Fibroblast of peridontal ligament (primary cell): Measurements from ENCODE around the gene FIBP.

ENCODE experiments used
- DNase-seq: peaks from one replicate; pipeline ENCODE4 v3.0.0-alpha.2; 2010; ENCODE audit errors: extremely low read depth

FIBP gene

DNA sequence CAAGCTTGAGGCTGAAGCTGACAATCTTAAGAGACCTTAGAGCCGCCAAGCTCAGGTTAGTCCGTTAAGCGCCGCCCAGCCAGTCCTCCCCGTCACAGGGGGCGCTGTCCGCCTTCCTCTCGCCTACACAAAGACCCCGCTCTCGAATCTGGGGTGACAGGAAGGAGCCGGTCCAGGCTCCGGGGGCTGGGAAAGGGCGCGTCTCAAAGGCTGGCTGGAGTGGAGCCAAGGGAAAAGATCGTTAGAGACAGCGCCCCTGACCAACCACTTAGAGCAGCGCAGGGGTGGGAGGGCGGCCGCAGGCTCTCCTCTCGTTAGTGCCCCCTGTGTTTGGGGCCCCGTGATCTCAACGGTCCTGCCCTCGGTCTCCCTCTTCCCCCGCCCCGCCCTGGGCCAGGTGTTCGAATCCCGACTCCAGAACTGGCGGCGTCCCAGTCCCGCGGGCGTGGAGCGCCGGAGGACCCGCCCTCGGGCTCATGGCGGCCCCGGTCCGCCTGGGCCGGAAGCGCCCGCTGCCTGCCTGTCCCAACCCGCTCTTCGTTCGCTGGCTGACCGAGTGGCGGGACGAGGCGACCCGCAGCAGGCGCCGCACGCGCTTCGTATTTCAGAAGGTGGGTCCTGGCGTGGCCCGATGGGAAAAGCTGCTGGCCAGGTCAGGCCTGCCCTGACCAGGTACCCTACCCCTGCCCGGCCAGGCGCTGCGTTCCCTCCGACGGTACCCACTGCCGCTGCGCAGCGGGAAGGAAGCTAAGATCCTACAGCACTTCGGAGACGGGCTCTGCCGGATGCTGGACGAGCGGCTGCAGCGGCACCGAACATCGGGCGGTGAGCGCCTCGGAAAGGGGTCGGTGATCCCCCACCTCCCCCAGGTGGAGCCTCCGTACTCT is 27.8 kb downstream of the FIBP start, which contains the start of gene MUS81:
TSS of gene MUS81 (plus strand) at position 156 of the 887 bp plus-strand sequence. CDS start at position 477, 321 bp downstream.
- DNase-seq, result peak; percentile 97

DNA sequence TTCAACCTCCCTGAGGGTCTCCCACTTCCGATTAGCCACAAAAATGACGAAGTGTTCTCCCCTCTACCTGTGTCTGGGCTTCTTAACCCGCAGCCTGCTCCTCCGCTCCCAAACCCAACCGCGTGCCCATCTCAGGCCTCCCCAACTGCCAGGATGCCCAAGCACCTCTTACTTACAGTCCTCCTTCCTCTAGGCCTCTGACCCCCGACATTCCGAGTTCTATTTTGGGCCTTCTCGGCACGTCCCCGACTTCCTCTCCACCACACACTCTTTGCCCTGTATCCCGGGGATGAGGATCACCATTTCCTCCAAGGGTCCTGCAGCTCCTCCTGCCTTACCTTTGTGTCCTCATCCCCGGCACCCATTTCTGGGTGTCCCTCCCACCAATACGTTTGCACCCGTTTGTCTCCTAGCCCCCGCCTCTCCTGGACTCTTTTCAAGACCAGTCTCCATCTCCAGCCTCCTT is 28.4 kb downstream of the FIBP start:
- DNase-seq, result no peak

DNA sequence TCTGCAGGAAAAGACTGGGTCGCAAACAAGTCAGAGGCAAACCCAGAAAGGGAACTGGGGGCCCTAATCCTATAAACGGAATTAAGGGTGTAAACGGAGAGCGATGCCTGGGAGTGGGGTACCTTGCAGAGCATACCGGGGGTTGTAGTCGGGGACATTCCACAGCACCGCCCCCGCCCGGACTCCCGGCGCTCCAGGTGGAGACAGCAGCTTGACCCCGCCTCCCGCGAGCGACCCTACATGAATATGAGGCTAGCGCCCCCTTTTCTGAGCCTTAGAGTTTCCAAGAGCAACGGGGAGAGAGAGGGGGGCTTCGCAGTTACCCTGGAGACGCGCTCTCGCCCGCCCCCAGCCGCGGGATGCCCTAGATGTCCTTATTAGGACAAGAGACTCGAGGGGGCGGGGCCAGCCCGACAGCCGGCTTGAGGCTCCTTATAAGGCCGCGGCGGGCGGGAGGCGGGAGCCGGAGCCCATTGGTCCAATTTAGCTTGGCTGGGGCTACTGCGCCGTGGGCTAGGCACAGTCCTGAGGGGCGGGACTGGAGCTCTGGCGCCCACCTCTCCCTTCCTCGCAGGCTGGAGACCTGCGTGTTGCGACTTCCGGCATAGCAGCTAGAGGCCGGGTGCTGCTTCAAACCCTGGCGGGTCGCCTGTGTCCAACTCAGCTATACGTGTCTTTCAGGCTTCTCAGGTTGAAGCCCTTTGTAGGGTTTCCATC is 29.0 kb downstream of the FIBP start:
- DNase-seq, result peak; percentile 97

DNA sequence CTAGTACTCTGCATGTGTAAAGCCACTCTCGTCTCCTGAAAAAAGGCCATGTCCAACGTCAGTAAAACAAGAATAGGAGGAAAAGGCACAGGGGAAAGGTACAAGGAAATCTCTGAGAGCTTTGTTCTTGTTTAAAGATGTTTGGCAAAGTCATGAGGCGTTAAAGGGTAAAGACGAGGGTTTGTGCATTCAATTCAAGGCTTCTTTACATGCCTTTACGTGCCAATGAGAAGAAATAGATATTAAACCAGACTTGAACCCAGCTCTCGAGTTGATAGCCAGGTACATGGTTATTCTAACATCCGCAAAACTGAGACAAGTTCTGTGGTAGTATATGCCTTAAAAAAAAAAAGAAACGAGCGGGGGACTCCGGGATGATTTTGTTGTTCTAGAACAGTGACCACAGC is 29.6 kb downstream of the FIBP start:
- no peak for DNase-seq

GRCh38 chr11:65857853-65858680 is 30.2 kb downstream of the FIBP start, which contains the start of gene CFL1:
Gene CFL1 (minus strand): TSS chr11:65858180. CDS start chr11:65858099, 81 bp downstream.
- peak; percentile 94 for DNase-seq

DNA sequence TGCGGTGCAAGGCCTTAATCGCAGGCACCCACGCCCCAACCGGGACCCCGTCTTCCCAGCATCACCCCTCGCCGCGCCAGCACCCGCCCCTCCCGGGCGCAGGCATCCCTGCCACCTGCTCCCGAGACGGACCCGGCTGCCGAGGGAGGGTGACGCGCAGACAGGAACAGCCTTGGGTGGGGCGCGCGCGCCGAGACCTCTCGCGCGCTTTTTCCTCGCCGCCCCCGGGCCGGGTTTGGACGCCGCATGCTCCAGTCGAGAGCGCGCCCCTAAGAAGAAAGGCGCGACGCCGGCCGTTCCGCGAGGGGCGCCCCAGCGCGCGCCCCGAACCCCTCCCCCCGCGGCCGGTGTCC is 30.8 kb downstream of the FIBP start:
- no peak for DNase-seq

- DNase-seq, result peak; percentile 51
Observed at GRCh38 chr11:65856689-65857499, 31.4 kb downstream of the FIBP start.

DNA sequence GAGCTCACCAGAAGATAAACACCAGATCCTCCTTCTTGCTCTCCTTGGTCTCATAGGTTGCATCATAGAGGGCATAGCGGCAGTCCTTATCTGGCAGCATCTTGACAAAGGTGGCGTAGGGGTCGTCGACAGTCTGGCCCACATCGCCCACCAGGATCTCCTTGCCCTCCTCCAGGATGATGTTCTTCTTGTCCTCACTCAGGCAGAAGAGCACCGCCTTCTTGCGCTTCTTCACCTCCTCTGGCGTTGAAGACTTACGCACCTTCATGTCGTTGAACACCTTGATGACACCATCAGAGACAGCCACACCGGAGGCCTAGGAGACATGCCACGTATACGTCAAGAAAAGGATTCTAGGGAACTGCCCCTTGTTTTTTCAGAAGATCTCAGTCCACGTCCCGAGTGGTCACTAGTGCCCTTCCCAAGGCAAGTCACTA is 32.3 kb downstream of the FIBP start:
- DNase-seq, result no peak

DNA sequence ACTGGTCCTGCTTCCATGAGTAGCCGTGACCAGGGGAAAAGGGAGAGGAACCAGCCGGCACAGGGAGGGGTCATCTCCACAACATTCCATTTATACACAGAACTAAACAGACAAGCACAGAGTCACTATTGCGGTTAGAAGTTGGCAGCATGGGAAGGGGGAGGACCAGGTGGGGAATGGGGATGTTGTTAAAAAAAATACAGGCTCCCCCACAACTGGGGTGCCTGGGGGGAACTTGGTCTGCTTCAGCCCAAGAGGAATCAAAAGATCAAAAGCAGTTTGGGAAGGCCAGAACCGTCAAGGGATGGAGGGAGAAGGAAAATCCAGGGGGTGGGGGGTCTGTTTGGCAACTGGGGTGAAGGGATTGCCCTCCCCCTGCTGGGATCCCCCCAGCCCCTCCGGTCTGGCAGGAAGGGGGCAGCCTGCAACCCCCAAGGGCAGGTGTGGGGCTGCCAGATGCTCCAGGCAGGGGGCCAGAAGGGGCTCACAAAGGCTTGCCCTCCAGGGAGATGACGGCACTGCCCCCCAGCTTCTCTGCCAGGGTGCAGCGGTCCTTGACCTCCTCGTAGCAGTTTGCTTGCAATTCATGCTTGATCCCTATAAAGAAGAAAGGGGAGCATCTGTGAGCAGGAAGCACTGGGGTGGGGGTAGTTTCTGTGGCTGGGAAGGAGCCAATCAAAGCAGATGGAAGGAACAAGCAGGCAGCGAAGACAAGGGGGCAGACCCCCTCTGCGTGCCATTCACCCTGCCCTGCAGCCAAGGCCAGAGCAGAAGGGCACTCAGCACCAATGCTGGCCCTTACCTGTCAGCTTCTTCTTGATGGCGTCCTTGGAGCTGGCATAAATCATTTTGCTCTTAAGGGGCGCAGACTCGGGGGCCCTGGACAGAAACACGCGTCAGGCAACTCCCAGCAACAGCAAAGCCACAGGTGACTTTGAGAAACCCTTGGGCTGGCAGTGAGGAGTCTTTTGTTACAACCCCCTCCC is 33.1 kb downstream of the FIBP start:
- no peak for DNase-seq

- DNase-seq, result no peak
Observed at GRCh38 chr11:65854161-65854592, 34.1 kb downstream of the FIBP start.

- no peak for DNase-seq
Observed at GRCh38 chr11:65853246-65853979, 34.9 kb downstream of the FIBP start.

DNA sequence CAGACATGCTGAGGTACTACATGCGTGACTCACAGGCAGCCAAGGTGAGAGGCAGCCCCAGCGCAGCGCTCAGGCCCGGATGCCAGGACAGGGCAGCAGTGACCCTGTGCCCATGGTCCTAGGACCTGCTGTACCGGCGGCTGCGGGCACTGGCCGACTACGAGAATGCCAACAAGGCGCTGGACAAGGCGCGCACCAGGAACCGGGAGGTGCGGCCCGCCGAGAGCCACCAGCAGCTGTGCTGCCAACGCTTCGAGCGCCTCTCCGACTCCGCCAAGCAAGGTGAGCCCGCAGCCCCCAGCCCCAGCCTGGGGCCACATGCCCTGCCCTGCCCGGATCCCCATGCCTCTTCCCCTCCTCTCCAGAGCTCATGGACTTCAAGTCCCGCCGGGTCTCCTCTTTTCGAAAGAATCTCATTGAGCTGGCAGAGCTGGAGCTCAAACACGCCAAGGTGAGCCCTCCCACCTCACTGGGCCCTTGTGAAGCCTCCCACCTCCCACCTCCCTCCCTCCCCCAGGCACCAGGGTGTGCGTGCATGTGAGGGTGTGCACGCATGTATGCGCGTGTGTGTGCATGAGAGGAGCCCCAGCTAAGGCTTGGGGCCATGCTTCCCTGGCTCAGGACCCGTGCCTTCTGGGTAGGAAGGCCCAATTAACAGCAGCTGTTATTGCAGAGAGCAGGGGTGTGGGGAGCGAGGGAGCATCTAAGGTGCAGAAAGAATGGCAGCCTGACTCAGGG is 35.6 kb downstream of the FIBP start:
- no peak for DNase-seq

DNA sequence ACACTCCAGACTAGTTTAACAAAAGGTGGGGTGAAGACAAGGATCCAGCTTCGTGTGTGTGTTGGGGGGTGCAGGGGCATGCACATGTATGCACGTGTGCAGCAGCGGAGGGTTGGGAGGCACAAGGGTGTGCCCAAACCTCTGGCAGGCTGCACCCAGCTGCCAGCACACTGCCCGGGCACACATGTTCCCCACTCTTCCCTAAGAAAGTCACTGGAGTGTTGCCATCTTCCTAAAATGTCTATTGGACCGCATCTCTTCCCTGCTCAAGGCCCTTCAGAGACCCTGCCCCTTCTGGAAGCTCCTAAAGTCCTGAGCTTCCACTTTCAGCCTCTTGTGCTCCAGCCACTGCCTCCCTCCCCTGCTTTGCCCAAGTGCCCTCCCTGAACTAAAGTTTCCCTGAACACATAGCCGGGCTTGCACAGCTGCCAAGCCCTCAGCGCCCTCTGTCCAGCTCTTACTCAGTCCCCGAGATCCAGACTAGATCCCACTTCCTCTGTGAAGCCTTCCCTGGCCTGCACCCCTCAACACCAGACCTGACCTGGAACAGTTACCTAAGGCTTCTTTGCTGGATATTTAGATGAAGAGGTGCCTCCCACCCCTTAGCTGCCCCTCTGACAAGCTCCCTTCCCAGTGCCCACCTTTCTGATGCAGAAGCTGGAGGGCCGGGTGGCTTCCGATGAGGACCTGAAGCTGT is 36.3 kb downstream of the FIBP start:
- no peak for DNase-seq

DNA sequence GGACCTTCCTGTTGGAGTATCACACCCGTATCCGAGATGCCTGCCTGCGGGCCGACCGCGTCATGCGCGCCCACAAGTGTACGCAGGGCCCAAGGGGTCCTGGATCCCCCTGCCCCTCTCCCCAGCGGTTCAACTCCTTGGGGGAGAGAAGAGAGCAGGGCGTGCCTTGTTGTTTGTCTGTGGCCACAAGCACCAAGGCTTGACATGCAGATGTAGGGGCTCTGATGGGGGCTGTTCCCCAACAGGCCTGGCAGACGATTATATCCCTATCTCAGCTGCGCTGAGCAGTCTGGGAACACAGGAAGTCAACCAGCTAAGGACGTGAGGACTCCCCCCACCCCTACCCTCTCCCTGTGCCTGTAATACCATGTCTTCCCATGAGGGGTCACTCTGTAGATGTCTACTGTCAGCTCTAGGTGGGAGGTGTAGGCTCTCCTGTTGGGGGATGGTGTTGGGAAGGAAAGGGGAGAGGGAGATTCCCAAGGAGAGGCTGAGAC is 37.1 kb downstream of the FIBP start:
- no peak for DNase-seq

DNA sequence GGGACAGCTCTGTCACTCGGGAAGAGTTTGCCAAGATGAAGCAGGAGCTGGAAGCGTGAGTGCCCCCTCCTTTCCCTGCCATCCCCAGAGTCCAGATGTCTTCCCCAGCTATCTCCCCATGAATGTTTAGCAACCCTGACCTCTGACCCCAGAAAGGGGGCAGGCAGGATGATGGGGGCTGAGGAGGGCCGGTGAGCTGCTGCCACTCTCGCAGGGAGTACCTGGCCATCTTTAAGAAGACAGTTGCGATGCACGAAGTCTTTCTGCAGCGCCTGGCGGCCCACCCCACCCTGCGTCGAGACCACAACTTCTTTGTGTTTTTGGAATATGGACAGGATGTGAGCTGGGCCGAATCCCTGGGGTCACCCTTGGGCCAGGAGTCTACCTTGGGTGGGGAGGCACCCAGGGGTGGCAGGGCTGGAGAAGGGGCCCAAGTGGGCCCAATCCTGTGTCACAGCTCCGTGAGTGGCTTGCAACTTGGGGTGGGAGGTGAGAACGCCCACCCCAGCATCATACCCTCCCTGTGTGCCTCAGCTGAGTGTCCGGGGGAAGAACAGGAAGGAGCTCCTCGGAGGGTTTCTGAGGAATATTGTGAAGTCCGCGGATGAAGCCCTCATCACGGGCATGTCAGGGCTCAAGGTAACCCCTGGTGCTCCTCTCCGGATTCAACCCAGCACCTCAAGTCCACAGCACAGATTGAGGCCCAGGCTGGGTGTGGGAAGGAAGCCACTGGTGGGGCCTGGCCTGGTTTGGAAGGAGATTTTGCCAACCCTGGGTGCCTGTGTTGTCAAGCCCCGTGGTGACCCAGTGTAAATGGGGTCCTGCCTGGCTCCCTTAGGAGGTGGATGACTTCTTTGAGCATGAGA is 37.8 kb downstream of the FIBP start:
- DNase-seq, result no peak

DNA sequence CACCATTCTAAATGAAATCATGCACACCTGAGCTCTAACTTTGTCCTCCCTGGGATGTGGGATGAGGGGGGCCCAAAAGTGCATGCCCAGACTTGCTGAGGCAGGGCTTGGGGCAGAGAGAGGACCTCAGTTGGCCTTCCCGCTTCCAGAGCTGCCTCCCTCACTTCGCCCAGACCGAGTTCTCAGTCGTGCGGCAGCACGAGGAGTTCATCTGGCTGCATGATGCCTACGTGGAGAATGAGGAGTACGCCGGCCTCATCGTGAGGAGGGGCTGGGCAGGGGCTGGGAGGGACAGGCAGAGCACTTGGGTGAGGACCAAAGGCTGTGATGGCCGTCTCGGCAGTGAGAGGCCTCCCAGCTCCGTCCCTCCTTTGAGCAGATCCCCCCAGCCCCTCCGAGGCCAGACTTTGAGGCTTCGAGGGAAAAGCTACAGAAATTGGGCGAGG is 38.5 kb downstream of the FIBP start:
- DNase-seq, result no peak
